WERI-Rb-1 (cell line): ENCODE data around the gene RBMS3.
"Not testable (repeated sequence)": the region's sequence is repeated elsewhere in the genome, so short reads cannot be mapped to it uniquely, and the experiment has no call there.

ENCODE experiments used
- DNase-seq: peaks from one replicate; pipeline ENCODE4 v3.0.0-alpha.2; 2020
- H3K27ac ChIP-seq: fragments of 250-450 bp; sonication (Bioruptor Pico); 2 replicates; pipeline ENCODE4 v1.5.1; 2020; ENCODE audit warnings: mild to moderate bottlenecking, moderate library complexity
- H3K27me3 ChIP-seq: fragments of 250-450 bp; sonication (Bioruptor Pico); 2 replicates; pipeline ENCODE4 v1.5.1; 2021; ENCODE audit warnings: mild to moderate bottlenecking, low read depth, moderate library complexity; ENCODE audit not compliant: insufficient read depth, severe bottlenecking
- H3K36me3 ChIP-seq: fragments of 250-450 bp; sonication (Bioruptor Pico); 2 replicates; pipeline ENCODE4 v1.5.1; 2020; ENCODE audit warnings: mild to moderate bottlenecking, moderate library complexity
- H3K4me3 ChIP-seq: 2 replicates; pipeline ENCODE4 v1.5.1; 2011; ENCODE audit warnings: low read depth, mild to moderate bottlenecking, control low read depth, low read length
- H3K9me3 ChIP-seq: fragments of 250-450 bp; sonication (Bioruptor Pico); 2 replicates; pipeline ENCODE4 v1.5.1; 2021; ENCODE audit warnings: mild to moderate bottlenecking, moderate library complexity; ENCODE audit not compliant: severe bottlenecking
- TF ChIP-seq, protein P1 (sequence below): IDR thresholded peaks from 2 replicates; pipeline ENCODE4 v1.5.1; 2011; ENCODE audit warnings: low read depth, mild to moderate bottlenecking, control low read depth, inconsistent platforms, low read length

Gene RBMS3

DNA sequence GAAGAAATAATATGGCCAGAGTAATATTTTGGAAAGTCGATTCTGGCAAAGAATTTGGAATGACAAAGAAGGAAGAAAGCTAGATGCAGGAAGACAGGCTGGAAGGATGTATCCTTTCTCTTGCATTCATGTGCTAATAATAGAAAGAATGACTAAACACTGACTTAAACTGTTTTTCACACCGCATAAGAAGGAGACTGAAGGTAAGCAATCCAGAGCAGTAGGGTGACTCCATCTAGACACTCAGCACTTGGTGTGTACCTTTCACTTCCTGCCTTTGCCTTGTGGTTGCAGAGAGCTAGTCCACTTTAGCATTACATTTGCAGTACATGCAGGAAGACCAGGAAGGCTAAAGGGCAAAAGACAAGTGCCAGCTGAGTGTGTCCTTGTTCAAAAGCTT, 234.6 kb downstream of the RBMS3 start:
- DNase-seq: no peak
- Histone ChIP-seq H3K9me3 (no peaks in the 10 kb centered on the region), H3K27ac (no peak overlapping the region), H3K4me3 (no peak overlapping the region), H3K27me3 (no peaks in the 10 kb centered on the region), H3K36me3 (no peaks in the 10 kb centered on the region)
- TF ChIP-seq, protein P1, sequence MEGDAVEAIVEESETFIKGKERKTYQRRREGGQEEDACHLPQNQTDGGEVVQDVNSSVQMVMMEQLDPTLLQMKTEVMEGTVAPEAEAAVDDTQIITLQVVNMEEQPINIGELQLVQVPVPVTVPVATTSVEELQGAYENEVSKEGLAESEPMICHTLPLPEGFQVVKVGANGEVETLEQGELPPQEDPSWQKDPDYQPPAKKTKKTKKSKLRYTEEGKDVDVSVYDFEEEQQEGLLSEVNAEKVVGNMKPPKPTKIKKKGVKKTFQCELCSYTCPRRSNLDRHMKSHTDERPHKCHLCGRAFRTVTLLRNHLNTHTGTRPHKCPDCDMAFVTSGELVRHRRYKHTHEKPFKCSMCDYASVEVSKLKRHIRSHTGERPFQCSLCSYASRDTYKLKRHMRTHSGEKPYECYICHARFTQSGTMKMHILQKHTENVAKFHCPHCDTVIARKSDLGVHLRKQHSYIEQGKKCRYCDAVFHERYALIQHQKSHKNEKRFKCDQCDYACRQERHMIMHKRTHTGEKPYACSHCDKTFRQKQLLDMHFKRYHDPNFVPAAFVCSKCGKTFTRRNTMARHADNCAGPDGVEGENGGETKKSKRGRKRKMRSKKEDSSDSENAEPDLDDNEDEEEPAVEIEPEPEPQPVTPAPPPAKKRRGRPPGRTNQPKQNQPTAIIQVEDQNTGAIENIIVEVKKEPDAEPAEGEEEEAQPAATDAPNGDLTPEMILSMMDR: no peak

DNA sequence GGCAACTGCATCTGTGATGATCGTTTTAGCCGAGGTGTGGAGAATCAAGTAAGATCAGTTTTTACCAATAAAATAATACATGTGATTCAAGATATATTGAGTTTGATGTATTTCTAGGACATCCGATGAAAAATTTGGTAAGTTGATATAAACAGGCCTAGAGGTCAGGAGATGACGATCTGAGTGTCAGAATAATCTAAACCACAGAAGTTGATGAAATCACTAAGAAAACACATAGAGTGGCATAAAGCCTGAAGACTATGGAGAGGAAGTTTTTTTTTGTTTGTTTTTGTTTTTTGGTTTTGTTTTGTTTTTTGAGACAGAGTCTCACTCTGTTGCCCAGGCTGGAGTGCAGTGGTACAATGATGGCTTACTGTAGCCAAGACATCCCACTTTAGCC, 235.3 kb downstream of the RBMS3 start:
- TF ChIP-seq, protein P1: no peak

DNA sequence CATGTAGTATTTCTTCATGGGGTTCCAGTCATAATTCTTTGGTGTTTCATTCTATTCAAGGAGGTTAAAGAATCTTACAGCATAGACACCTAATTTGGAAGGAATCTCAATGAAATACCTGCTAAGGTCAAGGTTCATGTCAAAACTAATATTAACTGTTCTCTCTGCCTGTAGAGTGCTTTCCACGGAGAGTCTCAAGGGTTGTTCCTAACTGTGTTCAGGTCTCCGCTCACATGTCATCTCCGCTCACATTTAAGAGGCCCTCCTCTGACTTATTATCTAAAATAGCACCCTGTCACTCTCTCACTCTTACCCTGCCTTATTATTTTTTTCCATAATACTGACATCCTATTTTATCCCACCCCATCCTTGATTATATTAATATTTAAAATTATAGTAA, 239.9 kb downstream of the RBMS3 start:
- TF ChIP-seq, protein P1: no peak
- no peak for DNase-seq
- H3K27ac ChIP-seq: no peak overlapping the region
- H3K4me3 ChIP-seq: no peak overlapping the region
- no peaks in the 10 kb centered on the region for H3K27me3 ChIP-seq
- H3K9me3 ChIP-seq: no peaks in the 10 kb centered on the region
- no peaks in the 10 kb centered on the region for H3K36me3 ChIP-seq

More for the DNA sequence above, 235.3 kb downstream of the RBMS3 start:
- DNase-seq: no peak
- Histone ChIP-seq H3K27me3 (no peaks in the 10 kb centered on the region), H3K36me3 (no peaks in the 10 kb centered on the region), H3K27ac (no peak overlapping the region), H3K4me3 (no peak overlapping the region), H3K9me3 (no peaks in the 10 kb centered on the region)

DNA sequence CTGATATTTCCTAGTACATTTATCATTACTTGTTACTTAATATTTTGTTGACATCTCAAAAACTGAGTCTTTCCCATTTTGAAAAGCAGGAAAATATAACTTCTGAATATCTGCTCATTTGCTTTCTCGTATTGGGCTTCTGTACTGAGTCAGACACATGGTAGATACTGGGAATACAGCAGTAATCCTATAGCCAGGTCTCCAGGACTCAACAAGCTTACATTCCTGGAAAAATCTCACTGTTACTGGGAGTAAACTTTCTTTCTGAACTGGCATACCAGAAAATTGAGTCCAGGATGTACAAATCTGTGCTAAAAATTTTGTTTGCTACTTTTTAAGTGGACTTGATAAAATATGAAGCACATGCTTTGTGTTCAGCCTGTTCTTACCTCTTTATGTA, 240.4 kb downstream of the RBMS3 start:
- no peaks in the 10 kb centered on the region for H3K9me3 ChIP-seq
- TF ChIP-seq, protein P1: no peak
- H3K27me3 ChIP-seq: no peaks in the 10 kb centered on the region
- no peaks in the 10 kb centered on the region for H3K36me3 ChIP-seq
- no peak overlapping the region for H3K4me3 ChIP-seq
- DNase-seq: no peak
- H3K27ac ChIP-seq: no peak overlapping the region

DNA sequence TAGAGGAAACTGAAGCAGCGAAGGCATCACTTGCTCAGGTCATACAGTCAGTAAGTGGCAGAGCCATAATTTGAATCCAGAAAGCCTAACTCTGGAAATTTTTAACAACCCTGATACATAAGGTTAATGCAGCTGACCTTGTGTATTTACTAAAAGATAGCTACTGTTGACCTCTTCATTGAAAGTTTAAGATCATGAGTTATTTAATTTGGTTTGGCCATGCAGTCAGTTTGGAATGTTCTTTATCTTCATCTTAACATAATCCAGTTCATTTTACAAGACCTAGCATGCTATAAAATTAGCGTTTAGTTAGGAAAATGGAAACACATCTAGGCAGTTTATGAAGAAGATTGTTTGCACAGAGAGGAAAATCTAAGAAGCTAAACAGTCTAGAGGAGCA, 240.9 kb downstream of the RBMS3 start:
- DNase-seq: no peak

DNA sequence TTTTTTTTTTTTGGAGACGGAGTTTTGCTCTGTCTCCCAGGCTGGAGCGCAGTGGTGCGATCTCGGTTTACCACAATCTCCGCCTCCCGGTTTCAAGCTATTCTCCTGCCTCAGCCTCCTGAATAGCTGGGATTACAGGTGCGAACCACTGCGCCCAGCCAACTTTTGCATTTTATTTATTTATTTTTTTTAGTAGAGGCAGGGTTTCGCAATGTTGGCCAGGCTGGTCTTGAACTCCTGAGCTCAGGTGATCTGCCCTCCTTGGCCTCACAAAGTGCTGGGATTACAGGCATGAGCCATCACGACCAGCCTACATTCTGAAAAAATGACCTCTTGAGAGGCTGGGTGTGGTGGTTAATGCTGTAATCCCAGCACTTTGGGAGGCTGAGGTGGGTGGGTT, 243.6 kb downstream of the RBMS3 start:
- not testable (repeated sequence) for H3K27me3 ChIP-seq, H3K27ac ChIP-seq, DNase-seq, H3K4me3 ChIP-seq, H3K9me3 ChIP-seq, H3K36me3 ChIP-seq

More for the DNA sequence above, 240.9 kb downstream of the RBMS3 start:
- Histone ChIP-seq H3K4me3 (no peak overlapping the region), H3K27me3 (no peaks in the 10 kb centered on the region), H3K27ac (no peak overlapping the region), H3K9me3 (no peaks in the 10 kb centered on the region), H3K36me3 (no peaks in the 10 kb centered on the region)
- TF ChIP-seq, protein P1: no peak
